HG03135 (cell line): ENCODE measurements around the gene GSG1L.

Experiments
- ATAC-seq: cut with Tn5 transposase; IDR thresholded peaks from one replicate; pipeline ENCODE4 v1.9.1; 2021; ENCODE audit warnings: mild to moderate bottlenecking, moderate library complexity; ENCODE audit not compliant: unreplicated experiment

GSG1L gene

GRCh38 chr16:27862953-27863352, 200.6 kb downstream of the GSG1L start:
- no peak for ATAC-seq

GRCh38 chr16:27860091-27860490, 203.4 kb downstream of the GSG1L start:
- no peak for ATAC-seq

GRCh38 chr16:27859020-27859419, 204.5 kb downstream of the GSG1L start:
- no peak for ATAC-seq

- no peak for ATAC-seq
Observed at GRCh38 chr16:27853651-27854050, 209.9 kb downstream of the GSG1L start.

GRCh38 chr16:27853101-27853500, 210.4 kb downstream of the GSG1L start:
- ATAC-seq: no peak

GRCh38 chr16:27852681-27853080, 210.8 kb downstream of the GSG1L start:
- ATAC-seq: no peak

GRCh38 chr16:27852116-27852515, 211.4 kb downstream of the GSG1L start:
- no peak for ATAC-seq

- ATAC-seq: no peak
Observed at GRCh38 chr16:27851586-27851985, 211.9 kb downstream of the GSG1L start.

- no peak for ATAC-seq
Observed at GRCh38 chr16:27849621-27850020, 213.9 kb downstream of the GSG1L start.

GRCh38 chr16:27847030-27847550, 216.4 kb downstream of the GSG1L start:
- no peak for ATAC-seq

GRCh38 chr16:27844826-27845225, 218.7 kb downstream of the GSG1L start:
- ATAC-seq: no peak

GRCh38 chr16:27843800-27844199, 219.7 kb downstream of the GSG1L start:
- no peak for ATAC-seq

- ATAC-seq: no peak
Observed at GRCh38 chr16:27841911-27842310, 221.6 kb downstream of the GSG1L start.

- no peak for ATAC-seq
Observed at GRCh38 chr16:27841061-27841801, 222.3 kb downstream of the GSG1L start.

GRCh38 chr16:27840311-27841060, 223.0 kb downstream of the GSG1L start:
- no peak for ATAC-seq

GRCh38 chr16:27839419-27839818, 224.1 kb downstream of the GSG1L start:
- ATAC-seq: no peak

- ATAC-seq: no peak
Observed at GRCh38 chr16:27838536-27839175, 224.9 kb downstream of the GSG1L start.

GRCh38 chr16:27829975-27830374, 233.5 kb downstream of the GSG1L start:
- no peak for ATAC-seq

- no peak for ATAC-seq
Observed at GRCh38 chr16:27828671-27829070, 234.8 kb downstream of the GSG1L start.

GRCh38 chr16:27827765-27828164, 235.7 kb downstream of the GSG1L start:
- no peak for ATAC-seq

GRCh38 chr16:27826893-27827289, 236.6 kb downstream of the GSG1L start:
- no peak for ATAC-seq
